ENCODE data around the gene SUPT5H. TPM values are rescaled to one million over a fixed set of nuclear protein-coding genes. Genes with fewer than 3 reads are reported as not detected.

SUPT5H gene
- total RNA-seq, 1 donor, result 91.2 TPM

- H4K20me1 ChIP-seq (ENCODE audit: insufficient read depth, low read length), result no peaks in the 10 kb centered on the region
- H3K4me1 ChIP-seq (ENCODE audit: insufficient read depth, low read length), result peaks cover 8% of the 10 kb centered on the region
- TF ChIP-seq, protein P1, sequence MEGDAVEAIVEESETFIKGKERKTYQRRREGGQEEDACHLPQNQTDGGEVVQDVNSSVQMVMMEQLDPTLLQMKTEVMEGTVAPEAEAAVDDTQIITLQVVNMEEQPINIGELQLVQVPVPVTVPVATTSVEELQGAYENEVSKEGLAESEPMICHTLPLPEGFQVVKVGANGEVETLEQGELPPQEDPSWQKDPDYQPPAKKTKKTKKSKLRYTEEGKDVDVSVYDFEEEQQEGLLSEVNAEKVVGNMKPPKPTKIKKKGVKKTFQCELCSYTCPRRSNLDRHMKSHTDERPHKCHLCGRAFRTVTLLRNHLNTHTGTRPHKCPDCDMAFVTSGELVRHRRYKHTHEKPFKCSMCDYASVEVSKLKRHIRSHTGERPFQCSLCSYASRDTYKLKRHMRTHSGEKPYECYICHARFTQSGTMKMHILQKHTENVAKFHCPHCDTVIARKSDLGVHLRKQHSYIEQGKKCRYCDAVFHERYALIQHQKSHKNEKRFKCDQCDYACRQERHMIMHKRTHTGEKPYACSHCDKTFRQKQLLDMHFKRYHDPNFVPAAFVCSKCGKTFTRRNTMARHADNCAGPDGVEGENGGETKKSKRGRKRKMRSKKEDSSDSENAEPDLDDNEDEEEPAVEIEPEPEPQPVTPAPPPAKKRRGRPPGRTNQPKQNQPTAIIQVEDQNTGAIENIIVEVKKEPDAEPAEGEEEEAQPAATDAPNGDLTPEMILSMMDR (IDR thresholded peaks at IDR 0.05; ENCODE audit: extremely low read depth, low read depth, low read length), result no peak
- no peaks in the 10 kb centered on the region for H3K27me3 ChIP-seq (ENCODE audit: insufficient read depth, low read length)
- H2AFZ ChIP-seq (ENCODE audit: low read length), result no peak overlapping the region
- no peak overlapping the region for H3K4me3 ChIP-seq (ENCODE audit: insufficient read depth, low read length)
- H3K4me2 ChIP-seq (ENCODE audit: insufficient read depth, low read length), result no peak overlapping the region
- no peak overlapping the region for H3K27ac ChIP-seq (ENCODE audit: low read depth, low read length)
- peak; percentile 51 for DNase-seq (ENCODE audit: insufficient read length, low spot score, missing footprints)
- no peaks in the 10 kb centered on the region for H3K79me2 ChIP-seq (ENCODE audit: insufficient read depth, low read length)
- peaks cover 54% of the 10 kb centered on the region for H3K36me3 ChIP-seq (ENCODE audit: insufficient read depth, low read length)
- H3K9me3 ChIP-seq (ENCODE audit: low read depth, low read length), result no peaks in the 10 kb centered on the region
Measured at GRCh38 chr19:39423258-39424086, 21.9 kb upstream of the SUPT5H start.

DNA sequence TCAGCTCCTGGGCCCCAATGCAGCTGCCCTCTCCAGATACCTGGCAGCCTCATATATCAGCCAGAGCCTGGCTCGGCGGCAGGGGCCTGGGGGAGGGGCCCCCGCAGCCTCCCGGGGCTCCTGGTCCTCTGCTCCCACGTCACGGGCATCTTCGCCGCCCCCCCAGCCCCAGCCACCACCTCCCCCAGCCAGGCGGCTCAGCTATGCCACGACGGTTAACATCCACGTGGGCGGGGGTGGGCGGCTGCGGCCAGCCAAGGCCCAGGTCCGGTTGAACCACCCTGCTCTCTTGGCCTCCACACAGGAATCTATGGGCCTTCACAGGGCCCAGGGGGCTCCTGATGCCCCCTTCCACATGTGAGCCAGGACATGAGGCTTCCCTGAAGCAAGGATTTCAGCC is 20.4 kb upstream of the SUPT5H start:
- H3K79me2 ChIP-seq (ENCODE audit: insufficient read depth, low read length), result no peaks in the 10 kb centered on the region

DNA sequence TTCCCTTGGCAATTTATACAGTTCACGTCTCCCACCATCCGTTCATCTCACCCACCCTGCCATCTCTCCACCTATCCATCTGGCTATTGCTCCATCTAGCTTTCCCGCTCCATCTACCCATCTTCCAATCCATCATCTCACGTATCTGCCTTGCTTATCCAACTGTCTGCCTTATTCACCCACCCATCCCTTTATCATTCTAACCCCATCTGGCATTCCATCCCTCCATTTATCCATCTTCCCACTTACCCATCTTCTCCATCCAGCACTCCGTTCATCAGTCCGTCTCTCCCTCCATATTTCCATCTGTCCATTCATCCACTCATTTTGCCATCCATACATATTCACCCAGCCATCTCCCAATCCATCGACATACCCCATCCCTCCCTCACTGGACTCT is 19.6 kb upstream of the SUPT5H start:
- peaks cover 43% of the 10 kb centered on the region for H3K36me3 ChIP-seq (ENCODE audit: insufficient read depth, low read length)
- H3K4me2 ChIP-seq (ENCODE audit: insufficient read depth, low read length), result no peak overlapping the region
- H3K27me3 ChIP-seq (ENCODE audit: insufficient read depth, low read length), result no peaks in the 10 kb centered on the region
- no peaks in the 10 kb centered on the region for H3K9me3 ChIP-seq (ENCODE audit: low read depth, low read length)
- no peaks in the 10 kb centered on the region for H4K20me1 ChIP-seq (ENCODE audit: insufficient read depth, low read length)
- H2AFZ ChIP-seq (ENCODE audit: low read length), result no peak overlapping the region
- peak overlapping the region; percentile 4 for H3K27ac ChIP-seq (ENCODE audit: low read depth, low read length)
- no peak overlapping the region for H3K4me3 ChIP-seq (ENCODE audit: insufficient read depth, low read length)
- no peaks in the 10 kb centered on the region for H3K79me2 ChIP-seq (ENCODE audit: insufficient read depth, low read length)
- peak; percentile 53 for DNase-seq (ENCODE audit: insufficient read length, low spot score, missing footprints)
- peaks cover 18% of the 10 kb centered on the region for H3K4me1 ChIP-seq (ENCODE audit: insufficient read depth, low read length)
- TF ChIP-seq, protein P1 (IDR thresholded peaks at IDR 0.05; ENCODE audit: extremely low read depth, low read depth, low read length), result no peak

More for the DNA sequence above, 20.4 kb upstream of the SUPT5H start:
- no peaks in the 10 kb centered on the region for H3K27me3 ChIP-seq (ENCODE audit: insufficient read depth, low read length)
- no peak overlapping the region for H3K4me2 ChIP-seq (ENCODE audit: insufficient read depth, low read length)
- H4K20me1 ChIP-seq (ENCODE audit: insufficient read depth, low read length), result no peaks in the 10 kb centered on the region
- no peak overlapping the region for H3K4me3 ChIP-seq (ENCODE audit: insufficient read depth, low read length)
- no peak overlapping the region for H3K27ac ChIP-seq (ENCODE audit: low read depth, low read length)
- peaks cover 47% of the 10 kb centered on the region for H3K36me3 ChIP-seq (ENCODE audit: insufficient read depth, low read length)
- TF ChIP-seq, protein P1 (IDR thresholded peaks at IDR 0.05; ENCODE audit: extremely low read depth, low read depth, low read length), result no peak
- no peak overlapping the region for H2AFZ ChIP-seq (ENCODE audit: low read length)
- DNase-seq (ENCODE audit: insufficient read length, low spot score, missing footprints), result peak; percentile 18
- H3K4me1 ChIP-seq (ENCODE audit: insufficient read depth, low read length), result peaks cover 15% of the 10 kb centered on the region
- H3K9me3 ChIP-seq (ENCODE audit: low read depth, low read length), result no peaks in the 10 kb centered on the region

- Histone ChIP-seq H3K27me3 (ENCODE audit: insufficient read depth, low read length) (no peaks in the 10 kb centered on the region), H2AFZ (ENCODE audit: low read length) (no peak overlapping the region), H4K20me1 (ENCODE audit: insufficient read depth, low read length) (no peaks in the 10 kb centered on the region), H3K4me1 (ENCODE audit: insufficient read depth, low read length) (peaks cover 21% of the 10 kb centered on the region), H3K9me3 (ENCODE audit: low read depth, low read length) (no peaks in the 10 kb centered on the region), H3K79me2 (ENCODE audit: insufficient read depth, low read length) (no peaks in the 10 kb centered on the region), H3K36me3 (ENCODE audit: insufficient read depth, low read length) (peaks cover 39% of the 10 kb centered on the region), H3K4me3 (ENCODE audit: insufficient read depth, low read length) (no peak overlapping the region), H3K4me2 (ENCODE audit: insufficient read depth, low read length) (no peak overlapping the region), H3K27ac (ENCODE audit: low read depth, low read length) (no peak overlapping the region)
- TF ChIP-seq, protein P1 (IDR thresholded peaks at IDR 0.05; ENCODE audit: extremely low read depth, low read depth, low read length), result no peak
- peak; percentile 29 for DNase-seq (ENCODE audit: insufficient read length, low spot score, missing footprints)
Measured at GRCh38 chr19:39426170-39426569, 19.2 kb upstream of the SUPT5H start.
